ENCODE results near the gene SKIDA1.

The SKIDA1 gene

GRCh38 chr10:21499701-21500577, 25.5 kb downstream of the SKIDA1 start:
- DNase-seq, result no peak

- DNase-seq, result no peak
These were observed 26.5 kb downstream of the SKIDA1 start for GRCh38 chr10:21498986-21499385.

- no peak for DNase-seq
These were observed 27.1 kb downstream of the SKIDA1 start for GRCh38 chr10:21498377-21498776.

GRCh38 chr10:21497177-21497807, 28.2 kb downstream of the SKIDA1 start:
- DNase-seq, result peak; percentile 68

GRCh38 chr10:21496343-21497176, 28.9 kb downstream of the SKIDA1 start:
- peak; percentile 40 for DNase-seq

- DNase-seq, result peak; percentile 72
These were observed 29.6 kb downstream of the SKIDA1 start for GRCh38 chr10:21495752-21496342.

- no peak for DNase-seq
These were observed 30.3 kb downstream of the SKIDA1 start for GRCh38 chr10:21495002-21495751.

- no peak for DNase-seq
These were observed 31.1 kb downstream of the SKIDA1 start for GRCh38 chr10:21494191-21495001.

- DNase-seq, result no peak
These were observed 31.7 kb downstream of the SKIDA1 start for GRCh38 chr10:21493784-21494183.

- DNase-seq, result no peak
These were observed 33.1 kb downstream of the SKIDA1 start for GRCh38 chr10:21492421-21492820.

- DNase-seq, result no peak
These were observed 34.8 kb downstream of the SKIDA1 start for GRCh38 chr10:21490711-21491105.

GRCh38 chr10:21490028-21490710, 35.3 kb downstream of the SKIDA1 start:
- DNase-seq, result no peak

GRCh38 chr10:21488957-21489446, 36.5 kb downstream of the SKIDA1 start:
- DNase-seq, result no peak

GRCh38 chr10:21488246-21488956, 37.1 kb downstream of the SKIDA1 start:
- DNase-seq, result no peak

GRCh38 chr10:21487416-21488180, 37.9 kb downstream of the SKIDA1 start:
- DNase-seq, result no peak

GRCh38 chr10:21482821-21483220, 42.7 kb downstream of the SKIDA1 start:
- DNase-seq, result no peak

GRCh38 chr10:21481407-21481806, 44.1 kb downstream of the SKIDA1 start:
- DNase-seq, result no peak

- DNase-seq, result no peak
These were observed 45.7 kb downstream of the SKIDA1 start for GRCh38 chr10:21479570-21480315.
